Brain pericyte (primary cell): Measurements from ENCODE around the gene LGALS7B.
A peak's percentile ranks its signal among the peaks of the same experiment; 100 is the strongest.
"Not testable (repeated sequence)": the region's sequence is repeated elsewhere in the genome, so short reads cannot be mapped to it uniquely, and the experiment has no call there.

Experiments
- DNase-seq: peaks from one replicate; pipeline ENCODE4 v3.0.0-alpha.2; 2012; ENCODE audit warnings: low read depth, low spot score

LGALS7B gene

DNA sequence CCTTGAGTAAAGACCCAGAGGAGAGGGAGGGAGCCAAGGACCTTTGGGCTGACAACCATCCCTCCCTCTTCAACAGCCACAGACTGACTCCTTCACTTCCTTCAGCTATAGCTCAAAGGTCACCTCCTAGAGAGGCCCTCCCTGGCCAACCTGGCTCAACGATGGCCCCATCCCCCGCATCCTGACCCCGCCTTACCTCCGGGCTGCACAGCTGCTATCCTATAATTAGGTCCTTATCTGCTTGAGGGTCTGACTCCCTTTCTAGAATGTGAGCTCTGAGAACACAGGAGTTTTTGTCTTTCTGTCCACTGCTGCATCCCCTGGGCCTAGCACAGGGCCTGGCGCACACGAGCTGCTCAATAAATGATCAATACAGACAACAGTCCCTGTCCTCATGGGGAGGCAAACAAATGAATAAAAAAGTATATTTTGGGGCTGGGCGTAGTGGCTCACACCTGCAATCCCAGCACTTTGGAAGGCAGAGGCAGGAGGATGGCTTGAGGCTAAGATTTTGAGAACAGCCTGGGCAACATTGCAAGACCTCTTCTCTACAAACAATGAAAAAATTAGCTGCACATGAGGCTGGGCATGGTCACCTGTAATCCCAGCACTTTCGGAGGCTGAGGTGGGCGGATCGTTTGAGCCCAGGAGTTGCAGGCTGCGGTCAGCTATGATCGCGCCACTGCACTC, 30.4 kb downstream of the LGALS7B start:
- no peak for DNase-seq

- DNase-seq, result not testable (repeated sequence)
These were observed 32.3 kb downstream of the LGALS7B start for GRCh38 chr19:38821230-38821825.

- DNase-seq, result not testable (repeated sequence)
These were observed 36.9 kb downstream of the LGALS7B start for GRCh38 chr19:38825936-38826335.

- no peak for DNase-seq
These were observed 38.0 kb downstream of the LGALS7B start for GRCh38 chr19:38826856-38827551.

DNA sequence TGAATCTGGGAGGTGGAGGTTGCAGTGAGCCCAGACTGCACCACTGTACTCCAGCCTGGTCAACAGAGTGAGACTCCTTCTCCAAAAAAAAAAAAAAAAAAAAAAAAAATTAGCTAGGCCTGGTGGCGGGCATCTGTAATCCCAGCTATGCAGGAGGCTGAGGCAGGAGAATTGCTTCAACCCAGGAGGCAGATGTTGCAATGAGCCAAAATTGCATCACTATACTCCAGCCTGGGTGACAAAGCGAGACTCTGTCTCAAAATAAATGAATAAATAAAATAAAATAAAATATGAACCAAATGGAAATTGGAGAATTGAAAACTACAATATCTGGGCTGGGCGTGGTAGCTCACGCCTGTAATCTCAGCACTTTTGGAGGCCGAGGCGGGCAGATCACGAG, 40.2 kb downstream of the LGALS7B start:
- DNase-seq, result not testable (repeated sequence)

GRCh38 chr19:38830039-38830733, 41.2 kb downstream of the LGALS7B start:
- no peak for DNase-seq

DNA sequence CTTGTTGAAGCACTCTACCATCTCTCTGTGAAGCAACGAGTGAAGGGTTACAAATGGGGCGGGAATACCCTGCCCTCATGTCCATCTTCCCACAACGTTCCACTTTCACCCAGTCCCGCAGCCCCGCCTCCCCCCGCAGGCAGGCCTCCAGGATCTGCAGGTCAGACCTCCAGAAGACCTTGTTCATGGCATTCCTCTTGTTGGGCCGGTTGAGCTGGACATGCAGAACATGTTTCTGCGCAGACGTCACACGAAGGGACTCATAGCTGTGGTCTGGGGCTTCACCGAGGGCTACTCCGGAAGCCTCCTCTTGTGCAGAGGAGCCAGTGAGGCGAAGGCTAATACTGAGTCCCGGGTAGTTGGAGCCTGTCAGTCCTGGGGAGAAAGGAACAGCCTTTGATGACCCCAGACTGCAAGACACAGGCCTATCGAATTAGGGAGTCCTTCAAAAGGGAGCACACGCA, 42.2 kb downstream of the LGALS7B start:
- peak; percentile 43 for DNase-seq

DNA sequence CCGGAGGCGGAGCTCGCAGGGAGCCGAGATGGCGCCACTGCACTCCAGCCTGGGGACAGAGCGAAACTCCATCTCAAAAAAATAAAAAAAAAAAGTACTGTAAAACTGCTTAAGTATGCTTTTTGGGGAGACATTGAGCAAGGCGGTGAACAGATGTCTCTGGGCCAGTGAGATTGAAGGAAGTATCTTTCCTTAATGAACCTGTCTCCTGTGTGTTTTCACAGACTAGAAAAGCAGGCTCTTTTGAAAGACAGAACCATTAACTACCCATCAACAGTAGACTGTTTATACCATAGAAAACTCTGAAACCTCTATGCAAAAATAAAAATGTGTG, 44.1 kb downstream of the LGALS7B start:
- no peak for DNase-seq

DNA sequence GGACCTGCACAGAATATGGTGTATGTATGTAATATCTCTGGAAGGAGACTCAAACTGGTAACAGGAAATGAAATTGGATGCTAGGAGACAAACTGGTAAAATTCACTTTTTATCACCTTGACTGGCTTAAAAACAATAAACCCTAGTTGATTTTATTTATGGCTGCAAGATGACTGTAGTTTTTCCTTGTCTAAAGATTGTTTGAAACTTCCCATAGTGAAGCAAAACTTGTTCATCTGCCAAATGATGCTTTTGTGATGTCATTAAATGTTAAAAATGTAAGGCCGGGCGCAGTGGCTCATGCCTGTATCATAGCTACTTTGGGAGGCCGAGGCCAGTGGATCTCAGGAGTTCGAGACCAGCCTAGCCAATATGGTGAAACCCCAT, 45.1 kb downstream of the LGALS7B start:
- DNase-seq, result no peak

DNA sequence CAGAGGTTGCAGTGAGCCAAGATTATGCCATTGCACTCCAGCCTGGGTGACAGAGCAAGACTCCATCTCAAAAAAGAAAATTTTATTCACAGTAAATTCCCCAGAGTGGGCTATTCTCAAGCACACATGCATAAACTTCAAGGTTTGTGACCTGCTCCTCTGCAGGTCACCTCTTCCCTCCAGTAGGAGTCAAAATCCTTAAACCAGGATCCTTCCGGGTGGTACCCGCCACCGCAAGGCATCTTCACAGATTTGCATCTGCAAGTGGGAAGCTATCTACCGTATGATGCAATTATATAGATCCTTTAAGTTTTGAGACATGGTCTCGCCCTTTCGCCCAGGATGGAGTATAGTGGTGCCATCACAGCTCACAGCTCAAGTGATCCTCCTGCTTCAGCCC, 45.6 kb downstream of the LGALS7B start:
- DNase-seq, result no peak

DNA sequence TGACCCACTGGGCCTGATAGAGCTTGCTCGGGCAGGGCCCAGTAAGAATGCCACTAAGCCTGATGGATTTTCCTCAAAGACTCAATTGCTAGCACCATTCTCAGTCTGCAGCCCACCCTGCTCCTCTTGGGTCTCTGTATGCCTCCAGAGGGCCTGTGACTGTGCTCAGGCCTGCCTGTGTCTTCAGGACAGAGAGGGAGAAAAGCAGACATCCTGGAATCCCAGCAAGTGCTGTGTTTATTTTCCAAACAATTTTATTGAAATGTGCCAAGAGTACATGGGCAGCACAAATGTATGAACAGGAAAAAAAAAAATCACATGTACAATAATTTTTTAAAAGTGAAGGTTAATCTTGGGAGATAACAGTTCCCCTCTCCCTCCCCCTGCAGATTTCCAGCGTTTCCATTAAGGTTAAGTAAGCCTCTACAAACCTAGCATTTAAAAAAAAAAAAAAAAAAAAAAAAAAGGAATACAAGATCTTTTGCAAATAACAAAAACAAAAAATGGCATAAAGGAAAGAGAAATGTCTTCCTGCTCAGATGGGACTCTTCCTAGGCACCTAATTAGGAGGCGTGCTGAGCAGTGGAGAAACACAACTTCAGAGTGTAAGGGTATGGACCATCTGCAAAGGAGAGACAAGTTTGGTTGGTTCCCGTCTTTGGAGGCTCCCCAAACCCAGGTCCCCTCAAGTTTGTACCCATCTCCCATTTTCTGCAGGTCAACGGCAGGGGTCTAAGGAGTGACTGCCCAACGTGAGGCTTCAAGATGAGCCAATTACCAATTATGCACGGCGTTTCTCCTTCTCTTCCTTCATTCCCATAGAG, 47.4 kb downstream of the LGALS7B start:
- DNase-seq, result no peak

- DNase-seq, result no peak
These were observed 48.1 kb downstream of the LGALS7B start for GRCh38 chr19:38836983-38837626.

- DNase-seq, result no peak
These were observed 48.7 kb downstream of the LGALS7B start for GRCh38 chr19:38837656-38838121.

DNA sequence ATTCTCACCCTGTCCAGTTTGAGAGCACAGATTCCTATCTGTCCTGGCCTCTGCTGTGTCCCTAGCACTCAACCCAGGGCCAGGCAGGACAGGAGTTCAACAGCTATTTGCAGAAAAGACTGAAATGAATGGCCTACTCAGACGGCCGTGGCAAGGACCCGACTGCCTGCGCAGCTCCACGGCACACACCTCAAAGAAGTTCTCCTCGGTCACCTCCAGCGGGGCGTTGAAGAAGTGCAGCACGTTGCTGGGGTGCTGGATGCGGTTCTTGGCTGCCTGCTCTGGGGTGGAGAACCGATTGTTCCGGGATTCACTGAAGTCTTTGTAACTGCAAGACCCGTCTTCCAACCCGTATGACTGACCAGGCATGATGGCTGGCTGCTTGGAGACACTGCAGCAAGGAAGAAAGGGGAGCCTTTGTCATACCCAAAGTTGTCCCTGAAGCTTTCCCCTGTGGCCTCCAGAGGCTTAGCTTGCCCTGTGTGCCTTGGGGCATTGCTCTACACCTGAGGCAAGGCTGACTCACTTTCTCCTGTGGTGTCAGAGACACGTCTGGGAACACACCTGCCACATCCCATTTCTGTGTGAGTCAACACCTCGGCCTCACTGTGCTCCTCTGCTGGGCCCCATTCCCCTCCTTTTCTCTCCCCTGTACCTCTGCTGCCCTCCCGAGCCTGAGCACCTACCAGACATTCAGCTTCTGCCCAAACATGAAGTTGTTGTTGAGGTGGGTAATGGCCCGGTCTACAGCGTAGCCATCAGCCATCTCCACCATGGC, 49.4 kb downstream of the LGALS7B start:
- DNase-seq, result no peak

- no peak for DNase-seq
These were observed 50.2 kb downstream of the LGALS7B start for GRCh38 chr19:38838986-38839761.

- no peak for DNase-seq
These were observed 51.0 kb downstream of the LGALS7B start for GRCh38 chr19:38839816-38840582.

GRCh38 chr19:38840583-38840968, 51.6 kb downstream of the LGALS7B start:
- no peak for DNase-seq
